ENCODE data around the gene BBX.

DNA sequence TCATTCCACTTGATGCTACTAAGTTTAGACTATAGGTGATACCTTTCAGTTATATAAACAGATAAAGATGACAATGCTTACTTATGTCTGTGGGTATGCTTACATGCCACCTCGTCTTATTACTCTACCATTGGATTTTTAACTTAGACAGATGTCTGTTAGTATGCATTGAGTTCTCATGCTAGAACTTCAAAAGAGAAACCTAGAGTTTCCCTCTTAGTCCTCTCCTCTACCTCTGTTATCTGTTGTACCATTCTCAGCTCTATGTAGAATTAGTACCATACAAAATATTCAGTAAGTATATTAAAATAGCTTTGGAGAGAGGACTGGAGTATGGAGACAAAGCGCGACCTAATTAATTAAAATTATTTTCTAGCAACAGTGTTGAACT, 111.3 kb downstream of the BBX start:
- TF ChIP-seq POLR2AphosphoS5 (IDR thresholded peaks at IDR 0.05; ENCODE audit: low read depth, low read length) = no peak
- no peak for TF ChIP-seq SIN3A (IDR thresholded peaks at IDR 0.05; ENCODE audit: borderline replicate concordance, insufficient read depth, low read length)
- TF ChIP-seq, protein P1, sequence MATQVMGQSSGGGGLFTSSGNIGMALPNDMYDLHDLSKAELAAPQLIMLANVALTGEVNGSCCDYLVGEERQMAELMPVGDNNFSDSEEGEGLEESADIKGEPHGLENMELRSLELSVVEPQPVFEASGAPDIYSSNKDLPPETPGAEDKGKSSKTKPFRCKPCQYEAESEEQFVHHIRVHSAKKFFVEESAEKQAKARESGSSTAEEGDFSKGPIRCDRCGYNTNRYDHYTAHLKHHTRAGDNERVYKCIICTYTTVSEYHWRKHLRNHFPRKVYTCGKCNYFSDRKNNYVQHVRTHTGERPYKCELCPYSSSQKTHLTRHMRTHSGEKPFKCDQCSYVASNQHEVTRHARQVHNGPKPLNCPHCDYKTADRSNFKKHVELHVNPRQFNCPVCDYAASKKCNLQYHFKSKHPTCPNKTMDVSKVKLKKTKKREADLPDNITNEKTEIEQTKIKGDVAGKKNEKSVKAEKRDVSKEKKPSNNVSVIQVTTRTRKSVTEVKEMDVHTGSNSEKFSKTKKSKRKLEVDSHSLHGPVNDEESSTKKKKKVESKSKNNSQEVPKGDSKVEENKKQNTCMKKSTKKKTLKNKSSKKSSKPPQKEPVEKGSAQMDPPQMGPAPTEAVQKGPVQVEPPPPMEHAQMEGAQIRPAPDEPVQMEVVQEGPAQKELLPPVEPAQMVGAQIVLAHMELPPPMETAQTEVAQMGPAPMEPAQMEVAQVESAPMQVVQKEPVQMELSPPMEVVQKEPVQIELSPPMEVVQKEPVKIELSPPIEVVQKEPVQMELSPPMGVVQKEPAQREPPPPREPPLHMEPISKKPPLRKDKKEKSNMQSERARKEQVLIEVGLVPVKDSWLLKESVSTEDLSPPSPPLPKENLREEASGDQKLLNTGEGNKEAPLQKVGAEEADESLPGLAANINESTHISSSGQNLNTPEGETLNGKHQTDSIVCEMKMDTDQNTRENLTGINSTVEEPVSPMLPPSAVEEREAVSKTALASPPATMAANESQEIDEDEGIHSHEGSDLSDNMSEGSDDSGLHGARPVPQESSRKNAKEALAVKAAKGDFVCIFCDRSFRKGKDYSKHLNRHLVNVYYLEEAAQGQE (IDR thresholded peaks at IDR 0.05; ENCODE audit: insufficient read depth in 1 of 2, low read depth in 2 of 2, low read length in 2 of 2) = no peak
- no peak for TF ChIP-seq FOXP2 (optimal IDR thresholded peaks at IDR 0.05; ENCODE audit: borderline replicate concordance, extremely low read depth, extremely low read length, insufficient read depth)
- TF ChIP-seq TAF1 (IDR thresholded peaks at IDR 0.05; ENCODE audit: borderline replicate concordance, insufficient read depth, low read length) = no peak

All from PFSK-1 (cell line).